Stimulated activated naive CD4-positive, alpha-beta T cell (primary cell): ENCODE results near the gene ITFG1.
"Not testable (repeated sequence)": the region's sequence is repeated elsewhere in the genome, so short reads cannot be mapped to it uniquely, and the experiment has no call there.

ENCODE experiments used
- DNase-seq, 6 experiments: peaks; one replicate each; lab custom pipeline; 2025; lab: John Stamatoyannopoulos, UW

Gene ITFG1

GRCh38 chr16:47473792-47474191 is 12.9 kb upstream of the ITFG1 start:
- DNase-seq, result no peak

DNA sequence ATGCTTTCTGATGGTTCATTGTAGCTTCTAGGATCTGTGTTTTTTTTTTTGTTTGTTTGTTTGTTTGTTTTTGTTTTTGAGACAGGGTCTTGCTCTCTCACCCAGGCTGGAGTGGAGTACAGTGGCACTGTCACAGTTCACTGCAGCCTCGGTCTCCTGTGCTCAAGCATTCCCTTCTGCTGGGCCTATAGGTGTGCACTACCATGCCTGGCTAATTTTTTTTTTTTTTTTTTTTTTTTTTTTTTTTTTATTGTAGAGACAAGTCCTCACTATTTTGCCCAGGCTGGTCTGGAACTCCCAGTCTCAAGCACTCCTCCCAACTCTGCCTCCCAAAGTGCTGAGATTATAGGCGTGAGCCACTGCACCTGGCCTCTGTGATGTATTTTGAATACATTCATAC is 12.1 kb upstream of the ITFG1 start:
- not testable (repeated sequence) for DNase-seq

- no peak for DNase-seq
These were observed 9.9 kb upstream of the ITFG1 start for GRCh38 chr16:47470810-47471209.

DNA sequence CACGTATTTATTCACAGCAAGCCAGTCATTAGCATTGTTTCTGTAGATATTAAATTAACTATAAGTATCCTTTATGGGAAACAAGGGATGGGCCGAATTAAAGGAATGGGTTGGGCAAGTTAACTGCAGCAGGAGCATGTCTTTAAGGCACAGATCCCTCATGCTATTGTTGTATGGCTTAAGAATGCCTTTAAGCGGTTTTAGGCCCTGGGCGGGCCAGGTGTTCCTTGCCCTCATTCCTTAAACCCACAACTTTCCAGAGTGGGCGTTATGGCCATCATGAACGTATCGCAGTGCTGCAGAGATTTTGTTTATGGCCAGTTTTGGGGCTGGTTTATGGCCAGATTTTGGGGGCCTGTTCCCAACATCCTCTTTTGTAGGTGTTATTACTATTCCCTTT is 9.3 kb upstream of the ITFG1 start:
- no peak for DNase-seq

GRCh38 chr16:47469227-47469626 is 8.4 kb upstream of the ITFG1 start:
- DNase-seq, result no peak

DNA sequence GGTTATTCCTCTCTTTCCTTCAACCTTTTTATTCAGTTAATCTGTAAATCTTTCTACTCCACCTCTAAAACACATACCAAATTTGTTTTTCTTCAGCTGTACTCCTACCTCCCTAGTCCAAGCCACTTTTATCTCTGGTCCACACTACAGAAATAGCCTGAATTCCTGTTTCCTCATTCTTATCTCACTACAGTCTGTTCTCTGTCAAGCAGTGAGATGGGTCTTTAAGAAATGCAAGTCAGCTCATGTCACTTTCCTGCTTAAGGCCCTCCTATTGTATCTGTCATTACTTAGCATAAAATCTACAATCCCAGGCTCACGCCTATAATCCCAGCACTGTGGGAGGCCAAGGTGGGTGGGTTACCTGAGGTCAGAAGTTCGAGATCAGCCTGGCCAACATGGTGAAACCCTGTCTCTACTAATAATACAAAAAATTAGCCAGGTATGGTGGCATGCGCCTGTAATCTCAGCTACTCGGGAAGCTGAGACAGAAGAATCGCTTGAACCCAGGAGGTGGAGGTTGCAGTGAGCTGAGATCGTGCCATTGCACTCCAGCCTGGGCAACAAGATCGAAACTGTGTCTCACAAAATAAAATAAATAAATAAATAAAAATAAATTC is 7.3 kb upstream of the ITFG1 start:
- DNase-seq, result not testable (repeated sequence)

DNA sequence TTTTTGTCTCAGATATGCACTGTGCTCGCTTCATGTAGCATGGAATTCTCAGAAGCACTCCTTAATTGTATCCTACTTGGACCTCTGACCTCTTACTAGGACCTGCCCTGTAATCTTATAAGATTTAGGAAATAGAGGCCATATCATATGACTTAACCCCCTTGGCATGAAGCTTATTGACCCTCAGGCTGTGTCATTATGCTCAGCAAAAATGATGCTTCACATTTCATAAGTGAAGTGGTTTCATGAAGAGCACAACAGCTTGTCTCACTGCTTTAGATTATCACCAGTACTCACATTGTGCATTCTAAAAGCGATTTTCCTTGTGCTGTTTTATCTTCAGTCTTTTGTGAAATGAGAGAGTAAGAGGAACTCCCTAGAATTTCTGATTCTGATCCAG is 6.6 kb upstream of the ITFG1 start:
- DNase-seq, result no peak

DNA sequence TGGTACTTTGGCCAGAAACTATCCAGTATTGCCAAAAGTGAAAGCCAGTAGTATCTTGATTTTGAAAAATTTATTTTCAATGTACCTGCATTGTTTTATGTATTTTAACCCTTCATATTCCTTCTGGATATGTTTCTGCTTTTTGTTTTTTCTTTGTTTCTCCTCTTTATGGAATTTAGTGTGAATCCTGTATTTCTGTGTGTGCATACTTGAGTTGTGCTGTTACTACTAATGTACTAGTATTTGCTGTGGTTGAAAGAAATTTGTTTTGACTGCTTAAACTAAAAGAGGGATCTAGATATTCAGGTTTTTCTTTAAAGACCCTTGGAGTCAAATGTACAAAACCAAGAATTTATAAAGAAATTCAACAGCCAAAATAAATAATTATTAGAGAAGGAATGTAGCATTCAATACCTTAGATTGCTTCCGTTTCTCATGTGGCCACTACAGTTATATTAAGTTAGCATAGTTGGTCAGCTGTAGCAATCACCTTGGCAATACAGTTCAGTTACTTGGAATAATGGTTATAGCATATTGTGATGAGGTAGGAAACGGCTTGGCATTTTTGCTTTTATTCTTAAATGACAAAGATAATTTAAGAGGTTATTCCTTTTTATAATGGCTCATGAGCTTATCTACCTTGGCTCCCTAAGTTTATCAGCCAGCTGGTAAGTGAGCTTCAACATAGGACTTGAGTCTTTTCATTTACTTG is 5.2 kb upstream of the ITFG1 start:
- no peak for DNase-seq

DNA sequence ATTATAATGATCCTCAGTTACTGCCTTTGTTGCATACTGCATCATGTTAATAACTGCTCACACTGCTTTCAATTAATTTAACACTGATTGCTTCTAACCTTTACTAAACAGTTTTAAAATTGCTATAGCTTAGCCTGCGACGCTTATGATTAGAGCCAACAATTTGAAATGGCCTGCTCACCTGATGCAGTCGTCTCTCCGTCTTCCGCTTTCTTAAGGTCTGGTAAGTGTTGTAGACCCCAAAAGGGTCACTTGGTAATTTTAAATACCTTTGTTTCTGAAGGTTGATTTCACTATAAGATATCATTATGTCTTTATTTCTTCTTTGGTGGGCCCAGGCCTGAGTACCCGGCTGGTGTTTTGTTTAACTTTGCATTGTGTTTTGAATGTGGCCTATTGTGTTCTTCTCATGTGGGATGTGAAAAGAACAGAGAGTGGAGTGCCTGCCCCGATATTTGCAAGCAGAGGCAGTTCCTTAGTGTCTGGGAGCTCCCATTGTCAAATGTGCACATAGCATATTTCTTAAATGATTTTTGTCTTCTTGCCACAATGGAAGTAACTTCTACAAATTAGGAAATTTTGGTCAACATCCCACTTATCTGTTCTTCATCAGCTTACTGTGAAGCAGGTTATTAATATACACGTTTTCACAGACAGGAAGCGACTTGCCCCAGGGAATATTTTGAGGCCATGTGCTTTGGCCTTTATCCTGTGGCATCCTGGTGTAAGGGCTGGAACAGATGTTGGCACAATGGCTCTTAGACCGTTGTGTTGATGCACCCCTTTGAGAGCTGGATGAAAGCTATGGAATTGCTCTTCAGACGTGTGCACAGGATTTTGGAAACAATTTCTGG is 3.1 kb upstream of the ITFG1 start:
- no peak for DNase-seq

GRCh38 chr16:47461598-47462266 is 869 bp upstream of the ITFG1 start:
- DNase-seq, result peak in 2 of 6 experiments; percentile 26 to 51

GRCh38 chr16:47460359-47460710 is 528 bp downstream of the ITFG1 start:
- DNase-seq, result no peak

DNA sequence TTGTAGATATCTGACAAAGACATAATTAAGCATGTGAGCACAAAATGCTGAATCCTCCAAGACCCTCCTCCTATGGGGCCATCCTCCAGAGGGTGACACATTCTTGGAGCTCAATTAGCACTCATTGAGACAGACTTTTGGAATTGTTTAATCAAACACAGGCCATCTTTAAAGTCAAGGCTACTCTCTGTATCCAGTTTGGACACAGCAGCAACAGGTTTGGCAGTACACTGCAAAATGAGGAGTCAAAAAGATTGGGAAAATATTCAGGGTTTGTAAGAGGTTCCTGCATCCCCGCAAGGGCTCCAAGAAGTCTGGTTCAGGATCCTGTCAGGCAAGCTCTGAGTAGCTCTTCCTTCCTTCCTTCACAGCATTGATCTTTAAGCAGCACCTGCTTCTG is 1.3 kb downstream of the ITFG1 start:
- no peak for DNase-seq

GRCh38 chr16:47458331-47458730 is 2.5 kb downstream of the ITFG1 start:
- DNase-seq, result no peak

- DNase-seq, result no peak
These were observed 11.1 kb downstream of the ITFG1 start for GRCh38 chr16:47449788-47450187.

GRCh38 chr16:47448830-47449575 is 11.9 kb downstream of the ITFG1 start:
- DNase-seq, result no peak

- DNase-seq, result no peak
These were observed 14.4 kb downstream of the ITFG1 start for GRCh38 chr16:47446431-47446830.

- DNase-seq, result not testable (repeated sequence)
These were observed 18.0 kb downstream of the ITFG1 start for GRCh38 chr16:47442884-47443283.

DNA sequence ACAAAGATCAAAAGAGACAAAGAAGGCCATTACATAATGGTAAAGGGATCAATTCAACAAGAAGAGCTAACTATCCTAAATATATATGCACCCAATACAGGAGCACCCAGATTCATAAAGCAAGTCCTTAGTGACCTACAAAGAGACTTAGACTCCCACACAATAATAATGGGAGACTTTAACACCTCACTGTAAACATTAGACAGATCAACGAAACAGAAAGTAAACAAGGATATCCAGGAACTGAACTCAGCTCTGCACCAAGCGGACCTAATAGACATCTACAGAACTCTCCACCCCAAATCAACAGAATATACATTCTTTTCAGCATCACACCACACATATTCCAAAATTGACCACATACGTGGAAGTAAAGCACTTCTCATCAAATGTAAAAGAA is 20.8 kb downstream of the ITFG1 start:
- not testable (repeated sequence) for DNase-seq

DNA sequence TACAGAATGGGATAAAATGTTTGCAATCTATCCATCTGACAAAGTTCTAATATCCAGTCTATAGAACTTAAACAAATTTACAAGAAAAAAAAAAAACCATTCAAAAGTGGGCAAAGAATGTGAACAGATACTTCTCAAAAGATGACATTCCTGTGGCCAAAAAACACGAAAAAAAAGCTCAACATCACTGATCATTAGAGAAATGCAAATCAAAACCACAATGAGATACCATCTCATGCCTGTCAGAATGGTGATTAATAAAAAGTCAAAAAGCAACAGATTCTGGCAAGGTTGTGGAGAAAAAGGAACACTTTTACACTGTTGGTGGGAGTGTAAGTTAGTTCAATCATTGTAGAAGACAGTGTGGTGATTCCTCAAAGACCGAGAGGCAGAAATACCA is 26.6 kb downstream of the ITFG1 start:
- not testable (repeated sequence) for DNase-seq

DNA sequence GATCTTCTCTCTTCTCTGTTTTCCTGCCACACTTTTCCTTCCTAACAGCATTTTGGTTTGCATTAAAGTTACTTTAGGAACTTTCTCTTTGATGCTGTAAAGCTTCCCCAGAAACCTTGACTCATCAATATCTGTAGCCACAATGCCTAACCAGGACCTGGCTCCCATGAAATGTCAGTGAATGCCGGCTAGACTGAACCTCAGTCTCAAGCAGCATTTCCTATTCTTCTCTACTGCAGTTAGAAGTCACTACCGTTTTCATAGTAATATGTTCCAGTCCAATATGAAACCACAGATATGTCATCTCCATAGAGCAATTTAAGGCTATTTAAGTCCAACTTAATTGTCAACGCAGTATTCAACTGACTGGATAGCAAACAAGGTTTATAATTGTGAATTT is 28.9 kb downstream of the ITFG1 start:
- no peak for DNase-seq

GRCh38 chr16:47426806-47427205 is 34.1 kb downstream of the ITFG1 start:
- DNase-seq, result no peak

- DNase-seq, result no peak
These were observed 36.0 kb downstream of the ITFG1 start for GRCh38 chr16:47424846-47425245.
